ENCODE data around the gene NPB.

The NPB gene

DNA sequence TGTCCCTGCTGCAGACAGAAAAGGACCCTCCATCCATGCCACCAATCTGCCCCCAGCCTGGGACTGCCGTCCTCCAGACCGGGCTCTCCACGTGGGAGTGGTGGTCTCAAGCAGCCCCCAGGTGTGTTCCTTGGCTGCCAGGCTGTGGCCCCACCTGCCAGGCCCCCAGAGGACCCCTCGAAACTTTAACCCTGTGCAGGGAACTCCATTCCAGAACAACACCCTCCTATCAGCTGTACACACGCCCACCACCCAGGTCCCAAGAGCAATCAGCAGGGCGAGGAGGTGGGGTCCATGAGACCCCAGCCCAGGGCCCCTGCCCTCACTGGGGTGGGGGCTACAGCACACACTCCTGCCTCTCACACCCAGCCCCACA lies 33.7 kb downstream of the NPB start:
- no peak for TF ChIP-seq POLR2A (IDR thresholded peaks at IDR 0.05; ENCODE audit: low read depth, low read length)
- DNase-seq (ENCODE audit: insufficient read length, low spot score), result no peak
- no peak for FAIRE-seq

DNA sequence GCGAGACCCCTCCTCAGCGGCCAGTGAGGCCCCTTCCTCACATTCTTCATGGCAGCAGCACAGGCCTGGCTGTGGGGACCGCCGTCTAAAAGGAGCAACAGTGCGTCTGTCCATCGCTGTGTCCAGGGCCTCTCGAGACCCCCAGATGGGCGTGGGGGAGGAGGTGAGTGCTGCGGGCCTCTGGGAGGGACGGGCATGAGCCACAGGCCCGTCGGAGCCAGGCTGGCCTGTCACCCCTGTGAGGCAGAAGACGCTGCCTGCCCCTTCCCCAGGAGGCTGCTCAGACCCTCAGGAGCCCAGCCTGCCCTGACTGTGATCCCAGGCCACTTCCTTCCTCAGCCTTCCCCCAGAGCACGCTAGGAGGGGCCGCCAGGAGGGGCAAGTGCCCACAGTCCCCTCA lies 37.2 kb downstream of the NPB start:
- DNase-seq (ENCODE audit: insufficient read length, low spot score) (no peak), FAIRE-seq (no peak)
- no peak for TF ChIP-seq POLR2A (IDR thresholded peaks at IDR 0.05; ENCODE audit: low read depth, low read length)

DNA sequence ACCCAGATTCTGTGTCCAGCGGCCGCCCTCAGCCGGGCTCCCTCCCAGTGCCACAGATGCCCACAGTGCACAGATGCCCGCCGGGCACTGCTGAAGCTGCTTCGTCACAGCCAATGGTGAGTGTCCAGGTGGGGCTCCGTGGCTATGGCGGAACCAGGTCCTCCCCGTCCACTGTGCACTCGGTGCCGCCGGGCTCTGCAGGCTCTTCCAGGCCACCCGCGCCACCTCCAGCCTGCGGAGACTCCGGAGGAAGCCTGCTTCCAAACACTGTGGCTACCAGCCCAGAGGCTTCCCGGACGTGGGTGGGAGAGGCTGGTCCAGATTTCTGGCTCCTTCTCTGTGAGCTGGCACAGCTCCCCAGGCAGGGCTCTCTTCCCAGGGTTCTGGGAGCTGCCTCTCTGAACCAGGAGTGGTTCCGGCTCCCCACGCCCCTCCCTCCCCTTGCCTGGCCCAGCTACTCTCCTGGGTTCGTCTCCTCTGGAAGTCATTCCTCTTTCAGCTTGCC lies 37.9 kb downstream of the NPB start:
- FAIRE-seq, result no peak
- TF ChIP-seq POLR2A (IDR thresholded peaks at IDR 0.05; ENCODE audit: low read depth, low read length), result no peak
- no peak for DNase-seq (ENCODE audit: insufficient read length, low spot score)

DNA sequence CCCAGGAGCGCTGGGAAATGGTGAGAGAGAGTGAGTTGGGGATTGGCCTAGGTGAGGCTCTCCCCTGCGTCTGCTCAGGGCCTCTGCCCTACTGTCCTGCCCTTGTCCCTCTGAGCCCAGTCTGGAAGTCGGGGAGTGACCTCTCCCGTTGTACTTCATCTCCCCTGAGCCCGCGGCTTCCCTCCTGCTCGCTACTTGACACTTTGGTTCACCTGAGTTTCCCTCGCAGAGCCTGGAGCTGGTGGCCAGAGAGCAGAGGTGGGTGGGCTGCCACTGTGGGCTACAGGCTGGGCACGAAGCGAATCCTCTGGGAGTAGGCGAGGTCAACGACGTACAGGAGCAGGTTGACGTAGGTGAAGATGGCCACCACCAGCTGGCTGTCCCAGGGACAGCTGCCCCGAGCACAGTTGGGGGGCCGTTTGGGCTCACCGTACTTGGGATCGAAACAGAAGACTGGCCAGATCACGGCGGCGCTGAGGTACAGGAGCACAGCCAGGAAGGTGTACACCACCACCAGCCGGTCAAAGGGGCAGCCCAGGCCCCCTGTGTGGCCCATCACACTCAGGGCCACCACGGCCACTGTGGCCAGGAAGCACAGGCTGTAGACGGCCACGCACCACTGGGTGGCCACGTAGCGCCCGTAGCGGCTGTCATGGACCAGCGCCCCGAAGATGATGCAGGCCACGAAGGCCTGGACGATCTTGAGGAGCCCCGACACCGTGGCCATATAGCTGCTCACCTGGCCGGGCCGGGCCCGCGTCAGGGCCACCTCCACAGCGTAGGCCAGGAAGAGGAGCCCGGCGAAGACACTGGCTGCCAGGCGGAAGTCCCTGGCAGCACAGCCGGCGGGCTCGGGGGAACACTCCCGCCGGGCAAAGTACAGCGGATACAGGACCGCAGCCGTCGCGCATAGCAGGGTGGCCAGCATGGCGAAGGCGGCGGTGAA lies 38.8 kb downstream of the NPB start:
- no peak for FAIRE-seq
- TF ChIP-seq POLR2A (IDR thresholded peaks at IDR 0.05; ENCODE audit: low read depth, low read length), result no peak
- DNase-seq (ENCODE audit: insufficient read length, low spot score), result no peak

DNA sequence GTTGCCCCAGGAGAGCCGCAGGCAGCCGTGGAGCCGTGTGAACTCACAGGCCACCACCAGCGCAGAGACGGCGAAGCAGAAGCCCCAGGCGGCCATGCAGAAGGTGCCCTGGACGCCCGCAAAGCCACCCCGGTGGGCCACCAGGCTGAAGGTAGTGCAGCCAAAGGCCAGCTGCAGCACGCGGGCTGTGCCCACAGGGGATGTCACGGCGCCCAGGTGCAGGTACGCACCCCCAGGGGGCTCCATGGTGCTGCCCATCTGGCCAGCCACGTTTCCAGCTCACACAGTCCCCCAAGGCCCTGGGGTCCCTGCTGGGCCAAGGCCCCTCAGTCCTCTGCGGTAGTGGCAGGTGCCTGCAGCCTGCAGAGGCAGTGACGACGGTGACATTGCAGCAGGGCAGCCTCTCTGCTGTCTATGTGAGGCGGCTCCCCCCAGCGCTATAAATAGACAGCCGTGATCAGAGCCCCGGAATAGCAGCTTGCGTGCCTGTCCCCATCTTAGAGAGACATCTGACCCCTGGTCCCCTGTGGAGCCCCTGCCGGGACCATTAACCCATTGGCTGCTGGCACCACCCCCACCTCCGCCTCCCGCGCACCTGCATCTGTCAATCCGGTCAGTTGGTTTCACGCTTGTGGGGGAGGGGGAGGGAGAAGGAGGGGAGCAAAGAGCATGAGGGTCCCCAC lies 39.6 kb downstream of the NPB start:
- FAIRE-seq (no peak), DNase-seq (ENCODE audit: insufficient read length, low spot score) (no peak)
- no peak for TF ChIP-seq POLR2A (IDR thresholded peaks at IDR 0.05; ENCODE audit: low read depth, low read length)

DNA sequence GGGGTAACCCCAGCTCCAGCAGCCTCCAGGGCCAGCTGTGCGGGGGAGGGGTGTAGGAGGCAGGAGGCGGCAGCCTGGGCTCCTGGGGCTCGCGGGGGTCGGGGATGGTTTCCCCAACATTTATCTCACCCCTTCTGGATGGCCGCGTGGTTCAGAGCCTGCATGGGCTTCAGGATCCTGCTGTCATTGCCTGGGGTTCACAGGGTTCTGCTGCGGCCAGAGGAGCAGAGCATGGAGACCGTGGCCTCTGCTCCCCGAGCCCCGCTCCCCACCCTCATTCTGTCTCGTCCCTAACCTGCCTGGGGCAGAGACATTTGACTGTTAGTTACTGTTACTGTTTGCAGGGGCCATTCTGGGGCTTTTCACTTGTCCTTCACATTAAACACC lies 40.1 kb downstream of the NPB start:
- no peak for TF ChIP-seq POLR2A (IDR thresholded peaks at IDR 0.05; ENCODE audit: low read depth, low read length)
- FAIRE-seq (no peak), DNase-seq (ENCODE audit: insufficient read length, low spot score) (no peak)

DNA sequence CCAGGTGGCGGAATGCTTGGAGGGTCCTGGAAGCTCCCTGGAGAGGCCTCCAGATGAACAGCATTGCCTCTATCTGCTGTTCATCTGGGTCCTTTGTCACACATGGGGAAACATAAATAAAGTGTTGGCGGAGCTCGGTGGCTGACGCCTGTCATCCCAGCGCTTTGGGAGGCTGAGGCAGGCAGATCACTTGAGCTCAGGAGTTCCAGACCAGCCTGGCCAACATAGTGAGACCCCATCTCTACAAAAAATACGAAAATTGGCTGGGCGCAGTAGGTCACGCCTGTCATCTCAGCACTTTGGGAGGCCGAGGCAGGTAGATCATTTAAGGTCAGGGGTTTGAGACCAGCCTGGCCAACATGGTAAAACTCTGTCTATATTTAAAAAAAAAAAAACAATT lies 42.8 kb downstream of the NPB start:
- TF ChIP-seq POLR2A (IDR thresholded peaks at IDR 0.05; ENCODE audit: low read depth, low read length), result no peak
- no peak for FAIRE-seq
- DNase-seq (ENCODE audit: insufficient read length, low spot score), result no peak

DNA sequence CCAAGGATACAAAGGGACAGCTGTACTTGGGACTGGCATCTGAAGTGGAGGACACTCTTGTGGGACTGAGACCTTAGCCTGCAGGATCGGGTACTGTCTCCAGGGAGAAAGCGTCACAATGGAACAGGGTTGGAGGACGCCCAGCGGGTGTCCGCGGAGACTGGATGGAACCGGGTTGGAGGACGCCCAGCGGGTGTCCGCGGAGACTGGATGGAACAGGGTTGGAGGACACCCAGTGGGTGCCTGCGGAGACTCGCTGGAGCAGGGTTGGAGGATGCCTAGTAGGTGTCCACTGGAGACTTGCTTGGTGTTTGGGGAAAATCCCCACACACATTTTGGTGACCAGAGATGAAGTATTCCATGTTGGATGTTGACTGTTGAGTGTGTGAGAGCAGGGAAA lies 45.2 kb downstream of the NPB start, which contains the start of gene MYADML2:
TSS of gene MYADML2 (minus strand) at position 45 of the 400 bp plus-strand sequence. CDS start 5,492 bp downstream, outside the sequence.
- DNase-seq (ENCODE audit: insufficient read length, low spot score) (no peak), FAIRE-seq (no peak)
- no peak for TF ChIP-seq POLR2A (IDR thresholded peaks at IDR 0.05; ENCODE audit: low read depth, low read length)

DNA sequence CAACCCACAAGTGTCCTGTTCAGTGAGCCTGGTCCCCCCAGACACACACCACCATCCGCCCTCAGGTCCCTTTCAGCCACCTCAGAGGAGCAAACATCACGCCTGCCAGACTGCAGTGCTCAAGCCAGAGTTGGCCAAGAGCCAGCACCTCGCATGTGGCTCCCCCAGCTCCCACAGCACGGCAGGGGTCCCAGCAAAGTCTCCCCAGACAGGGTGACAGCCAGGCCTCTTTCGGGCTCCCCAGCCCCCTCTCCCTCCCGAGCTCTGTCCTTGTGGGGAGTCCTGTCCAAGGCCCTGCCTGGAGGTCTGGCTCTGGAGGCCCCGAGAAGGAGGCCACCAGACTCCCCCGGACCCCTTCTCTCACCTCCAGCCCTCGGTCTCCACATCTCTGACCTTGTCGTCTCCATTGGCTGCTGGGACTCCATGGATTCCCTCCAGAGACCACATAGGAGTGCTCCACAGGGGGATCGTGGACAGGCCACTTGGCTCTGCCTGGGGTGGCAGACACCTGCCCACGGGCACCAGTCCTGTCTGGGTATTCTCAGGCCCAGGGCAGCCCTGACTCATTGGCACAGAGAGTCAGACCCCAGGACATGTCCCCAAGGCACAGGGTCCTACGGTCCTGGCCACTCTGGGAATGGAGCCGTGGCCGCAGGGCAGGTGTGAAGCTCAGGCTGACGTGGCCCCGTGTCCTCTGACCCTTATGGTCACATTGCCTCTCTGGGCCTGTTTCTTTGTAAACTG lies 46.8 kb downstream of the NPB start:
- no peak for FAIRE-seq

DNA sequence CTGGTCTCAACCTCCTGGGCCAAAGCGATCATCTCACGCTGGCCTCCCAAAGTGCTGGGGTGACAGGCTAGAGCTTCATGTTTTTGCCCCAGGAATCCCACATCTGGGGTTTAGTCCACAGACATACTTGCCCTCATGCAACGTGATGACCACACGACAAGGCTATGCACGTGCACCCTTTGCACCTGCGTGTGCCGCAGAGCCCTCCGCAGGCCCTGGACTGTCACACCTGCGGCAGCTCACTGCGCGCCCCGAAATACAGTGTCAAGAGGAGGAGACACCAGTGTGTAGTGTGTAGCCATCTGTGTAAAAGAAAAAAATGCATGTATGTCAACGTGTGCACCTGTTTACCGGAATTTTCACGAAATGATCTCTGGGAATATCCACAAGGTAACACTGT lies 48.5 kb downstream of the NPB start:
- FAIRE-seq, result no peak
- DNase-seq (ENCODE audit: insufficient read length, low spot score), result no peak
- no peak for TF ChIP-seq POLR2A (IDR thresholded peaks at IDR 0.05; ENCODE audit: low read depth, low read length)

More for the DNA sequence above, 46.8 kb downstream of the NPB start:
- DNase-seq (ENCODE audit: insufficient read length, low spot score), result no peak
- no peak for TF ChIP-seq POLR2A (IDR thresholded peaks at IDR 0.05; ENCODE audit: low read depth, low read length)

DNA sequence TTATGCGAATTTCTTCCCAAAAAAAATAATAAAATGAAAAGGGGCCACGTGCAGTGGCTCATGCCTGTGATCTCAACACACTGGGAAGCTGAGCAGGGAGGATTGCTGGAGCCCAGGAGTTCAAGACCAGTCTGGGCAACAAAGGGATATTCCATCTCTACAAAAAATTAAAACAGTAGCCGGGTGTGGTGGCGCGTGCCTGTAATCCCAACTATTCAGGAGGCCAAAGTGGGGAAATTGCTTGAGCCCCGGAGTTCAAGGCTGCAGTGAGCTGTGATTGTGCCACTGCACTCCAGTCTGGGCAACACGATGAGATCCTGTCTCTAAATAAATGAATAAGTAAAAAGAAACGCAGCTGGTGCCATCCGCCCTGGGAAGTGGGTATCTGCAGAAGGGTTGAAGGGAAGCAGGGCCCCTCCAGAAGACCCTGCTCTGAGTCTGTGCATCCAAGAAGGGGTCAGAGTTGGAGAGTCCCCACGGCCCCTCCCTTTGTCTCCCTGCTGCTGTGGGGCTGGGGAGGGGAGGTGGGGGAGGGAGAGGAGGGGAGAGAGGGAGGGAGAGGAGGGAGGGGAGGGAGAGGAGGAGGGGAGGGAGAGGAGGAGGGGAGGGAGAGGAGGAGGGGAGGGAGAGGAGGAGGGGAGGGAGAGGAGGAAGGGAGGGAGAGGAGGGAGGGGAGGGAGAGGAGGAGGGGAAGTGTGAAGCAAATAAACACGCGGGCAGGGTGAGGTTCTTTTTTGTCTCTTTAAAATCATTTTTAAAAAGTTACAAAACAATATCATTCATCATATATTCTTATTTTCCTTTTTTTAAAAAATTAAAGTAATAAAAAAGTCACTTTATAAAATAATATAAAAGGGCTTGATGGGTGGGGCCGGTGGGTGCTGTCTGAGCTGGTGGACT lies 50.0 kb downstream of the NPB start:
- no peak for DNase-seq (ENCODE audit: insufficient read length, low spot score)
- TF ChIP-seq POLR2A (IDR thresholded peaks at IDR 0.05; ENCODE audit: low read depth, low read length), result no peak
- no peak for FAIRE-seq

Data from H54 (cell line).